Measurements from ENCODE around the gene GABBR2.
"Not testable (repeated sequence)": the region's sequence is repeated elsewhere in the genome, so short reads cannot be mapped to it uniquely, and the experiment has no call there.

The GABBR2 gene

GRCh38 chr9:98706651-98707165, 2.0 kb downstream of the GABBR2 start:
- Mint-ChIP-seq H3K9me3 (no peaks in the 10 kb centered on the region), H3K27me3 (peaks cover 66% of the 10 kb centered on the region), H3K36me3 (ENCODE audit: low read depth) (no peaks in the 10 kb centered on the region), H3K4me1 (ENCODE audit: low read depth) (no peaks in the 10 kb centered on the region), H3K4me3 (no peak overlapping the region), H3K27ac (no peak overlapping the region)

GRCh38 chr9:98702835-98703380, 5.8 kb downstream of the GABBR2 start:
- Mint-ChIP-seq H3K9me3 (no peaks in the 10 kb centered on the region), H3K36me3 (ENCODE audit: low read depth) (no peaks in the 10 kb centered on the region), H3K4me3 (no peak overlapping the region), H3K4me1 (ENCODE audit: low read depth) (no peaks in the 10 kb centered on the region), H3K27ac (no peak overlapping the region), H3K27me3 (peaks cover 50% of the 10 kb centered on the region)

GRCh38 chr9:98702340-98702739, 6.4 kb downstream of the GABBR2 start:
- Mint-ChIP-seq H3K27me3 (peaks cover 50% of the 10 kb centered on the region), H3K36me3 (ENCODE audit: low read depth) (no peaks in the 10 kb centered on the region), H3K4me3 (no peak overlapping the region), H3K9me3 (no peaks in the 10 kb centered on the region), H3K4me1 (ENCODE audit: low read depth) (no peaks in the 10 kb centered on the region), H3K27ac (no peak overlapping the region)

- Mint-ChIP-seq H3K27me3 (peaks cover 46% of the 10 kb centered on the region), H3K4me1 (ENCODE audit: low read depth) (no peaks in the 10 kb centered on the region), H3K4me3 (no peak overlapping the region), H3K27ac (no peak overlapping the region), H3K9me3 (no peaks in the 10 kb centered on the region), H3K36me3 (ENCODE audit: low read depth) (no peaks in the 10 kb centered on the region)
Measured at GRCh38 chr9:98701576-98701975, 7.2 kb downstream of the GABBR2 start.

GRCh38 chr9:98700801-98701200, 7.9 kb downstream of the GABBR2 start:
- H3K36me3 Mint-ChIP-seq (ENCODE audit: low read depth): no peaks in the 10 kb centered on the region
- no peaks in the 10 kb centered on the region for H3K9me3 Mint-ChIP-seq
- H3K4me1 Mint-ChIP-seq (ENCODE audit: low read depth): no peaks in the 10 kb centered on the region
- peaks cover 39% of the 10 kb centered on the region for H3K27me3 Mint-ChIP-seq
- no peak overlapping the region for H3K27ac Mint-ChIP-seq
- H3K4me3 Mint-ChIP-seq: no peak overlapping the region

- Mint-ChIP-seq H3K9me3 (no peaks in the 10 kb centered on the region), H3K27ac (no peak overlapping the region), H3K27me3 (peaks cover 27% of the 10 kb centered on the region), H3K4me3 (no peak overlapping the region), H3K36me3 (ENCODE audit: low read depth) (no peaks in the 10 kb centered on the region), H3K4me1 (ENCODE audit: low read depth) (no peaks in the 10 kb centered on the region)
Measured at GRCh38 chr9:98698856-98699255, 9.9 kb downstream of the GABBR2 start.

GRCh38 chr9:98694943-98695342, 13.8 kb downstream of the GABBR2 start:
- H3K4me1 Mint-ChIP-seq (ENCODE audit: low read depth): no peaks in the 10 kb centered on the region
- no peaks in the 10 kb centered on the region for H3K9me3 Mint-ChIP-seq
- no peak overlapping the region for H3K4me3 Mint-ChIP-seq
- no peaks in the 10 kb centered on the region for H3K36me3 Mint-ChIP-seq (ENCODE audit: low read depth)
- H3K27ac Mint-ChIP-seq: no peak overlapping the region
- peaks cover 9% of the 10 kb centered on the region for H3K27me3 Mint-ChIP-seq

- H3K36me3 Mint-ChIP-seq (ENCODE audit: low read depth): no peaks in the 10 kb centered on the region
- no peak overlapping the region for H3K4me3 Mint-ChIP-seq
- H3K4me1 Mint-ChIP-seq (ENCODE audit: low read depth): no peaks in the 10 kb centered on the region
- no peaks in the 10 kb centered on the region for H3K9me3 Mint-ChIP-seq
- no peak overlapping the region for H3K27ac Mint-ChIP-seq
- H3K27me3 Mint-ChIP-seq: peaks cover 9% of the 10 kb centered on the region
Measured at GRCh38 chr9:98692392-98692791, 16.3 kb downstream of the GABBR2 start.

- Mint-ChIP-seq H3K4me3 (no peak overlapping the region), H3K9me3 (no peaks in the 10 kb centered on the region), H3K27me3 (peaks cover 9% of the 10 kb centered on the region), H3K36me3 (ENCODE audit: low read depth) (no peaks in the 10 kb centered on the region), H3K4me1 (ENCODE audit: low read depth) (no peaks in the 10 kb centered on the region), H3K27ac (no peak overlapping the region)
Measured at GRCh38 chr9:98691890-98692289, 16.8 kb downstream of the GABBR2 start.

- H3K36me3 Mint-ChIP-seq (ENCODE audit: low read depth): no peaks in the 10 kb centered on the region
- no peak overlapping the region for H3K27ac Mint-ChIP-seq
- no peaks in the 10 kb centered on the region for H3K4me1 Mint-ChIP-seq (ENCODE audit: low read depth)
- H3K9me3 Mint-ChIP-seq: no peaks in the 10 kb centered on the region
- H3K4me3 Mint-ChIP-seq: no peak overlapping the region
- H3K27me3 Mint-ChIP-seq: peaks cover 5% of the 10 kb centered on the region
Measured at GRCh38 chr9:98690686-98691085, 18.0 kb downstream of the GABBR2 start.

GRCh38 chr9:98688710-98689495, 19.8 kb downstream of the GABBR2 start:
- Mint-ChIP-seq H3K27me3 (no peaks in the 10 kb centered on the region), H3K4me3 (no peak overlapping the region), H3K9me3 (no peaks in the 10 kb centered on the region), H3K27ac (no peak overlapping the region), H3K36me3 (ENCODE audit: low read depth) (no peaks in the 10 kb centered on the region), H3K4me1 (ENCODE audit: low read depth) (no peaks in the 10 kb centered on the region)

- H3K9me3 Mint-ChIP-seq: no peaks in the 10 kb centered on the region
- H3K4me1 Mint-ChIP-seq (ENCODE audit: low read depth): no peaks in the 10 kb centered on the region
- no peak overlapping the region for H3K27ac Mint-ChIP-seq
- H3K4me3 Mint-ChIP-seq: no peak overlapping the region
- no peaks in the 10 kb centered on the region for H3K36me3 Mint-ChIP-seq (ENCODE audit: low read depth)
- no peaks in the 10 kb centered on the region for H3K27me3 Mint-ChIP-seq
Measured at GRCh38 chr9:98687911-98688310, 20.8 kb downstream of the GABBR2 start.

GRCh38 chr9:98686961-98687855, 21.5 kb downstream of the GABBR2 start:
- Mint-ChIP-seq H3K4me1 (ENCODE audit: low read depth) (no peaks in the 10 kb centered on the region), H3K9me3 (no peaks in the 10 kb centered on the region), H3K27ac (peak overlapping the region; percentile 47), H3K27me3 (no peaks in the 10 kb centered on the region), H3K36me3 (ENCODE audit: low read depth) (no peaks in the 10 kb centered on the region), H3K4me3 (no peak overlapping the region)

- not testable (repeated sequence) for H3K27me3 Mint-ChIP-seq; H3K4me1 Mint-ChIP-seq (ENCODE audit: low read depth); H3K36me3 Mint-ChIP-seq (ENCODE audit: low read depth); H3K9me3 Mint-ChIP-seq; H3K27ac Mint-ChIP-seq; H3K4me3 Mint-ChIP-seq
Measured at GRCh38 chr9:98684816-98685215, 23.9 kb downstream of the GABBR2 start.

GRCh38 chr9:98678244-98678842, 30.4 kb downstream of the GABBR2 start:
- peaks cover 36% of the 10 kb centered on the region for H3K27me3 Mint-ChIP-seq
- H3K4me1 Mint-ChIP-seq (ENCODE audit: low read depth): no peaks in the 10 kb centered on the region
- peaks cover 6% of the 10 kb centered on the region for H3K9me3 Mint-ChIP-seq
- no peak overlapping the region for H3K27ac Mint-ChIP-seq
- H3K36me3 Mint-ChIP-seq (ENCODE audit: low read depth): no peaks in the 10 kb centered on the region
- no peak overlapping the region for H3K4me3 Mint-ChIP-seq

Measured in stimulated activated naive CD8-positive, alpha-beta T cell treated with anti-CD3 and anti-CD28 coated beads, Interleukin-15, Interleukin-2, amounts not matched to agents 100 ng/mL and 50 ng/mL, for 24 hours (primary cell).